WTC11 (cell line): Measurements from ENCODE around the gene NUP62. TPM values are rescaled to one million over a fixed set of nuclear protein-coding genes. Genes with fewer than 3 reads are reported as not detected.

Source experiments
- ATAC-seq: fragments of 200-7000 bp; cut with Tn5 transposase; 2 replicates; pipeline ENCODE4 v1.10.0; 2021; ENCODE audit warnings: mild to moderate bottlenecking, moderate library complexity
- CTCF ChIA-PET: fragments of 300-600 bp; sonication (Branson Sonifier 250); formaldehyde crosslinking; loops from one replicate; lab custom pipeline; 2021; ENCODE audit warnings: antibody characterized with exemption; lab: Charles Lee
- POLR2A ChIA-PET: fragments of 350-600 bp; sonication (Branson Sonifier 250); formaldehyde crosslinking; loops from one replicate; lab custom pipeline; 2021; ENCODE audit warnings: antibody characterized with exemption; lab: Charles Lee
- DNase-seq: peaks from one replicate; pipeline ENCODE4 v3.0.0; 2021; ENCODE audit warnings: low spot score
- H3K27ac Mint-ChIP-seq: 2 replicates; pipeline ENCODE4 v1.8.0; 2021; ENCODE audit warnings: mixed read lengths
- H3K27me3 Mint-ChIP-seq: 2 replicates; pipeline ENCODE4 v1.8.0; 2021; ENCODE audit warnings: low read depth, mild to moderate bottlenecking, moderate library complexity, mixed read lengths
- H3K36me3 Mint-ChIP-seq: 2 replicates; pipeline ENCODE4 v1.8.0; 2021; ENCODE audit warnings: mixed read lengths
- H3K4me1 Mint-ChIP-seq: 2 replicates; pipeline ENCODE4 v1.8.0; 2022; ENCODE audit warnings: mixed read lengths
- H3K4me3 Mint-ChIP-seq: 2 replicates; pipeline ENCODE4 v1.8.0; 2021; ENCODE audit warnings: mild to moderate bottlenecking, moderate library complexity, mixed read lengths
- H3K9me3 Mint-ChIP-seq: 2 replicates; pipeline ENCODE4 v1.8.0; 2021; ENCODE audit warnings: mixed read lengths
- ATF6 ChIP-seq: sonication (generic); formaldehyde crosslinking; IDR thresholded peaks from 2 replicates; pipeline ENCODE4 v1.8.1; 2023; ENCODE audit warnings: mild to moderate bottlenecking, missing genetic modification reagents
- CDX4 ChIP-seq: fragments of 250-450 bp; sonication (Bioruptor Pico); IDR thresholded peaks from 2 replicates; pipeline ENCODE4 v1.9.0; 2021; ENCODE audit warnings: moderate library complexity, mild to moderate bottlenecking, inconsistent platforms, borderline replicate concordance
- CREM ChIP-seq: sonication (generic); formaldehyde crosslinking; IDR thresholded peaks from 2 replicates; pipeline ENCODE4 v1.8.1; 2022; ENCODE audit warnings: mild to moderate bottlenecking, missing genetic modification reagents, moderate library complexity
- GTF2I ChIP-seq: fragments of 250-450 bp; sonication (Bioruptor Pico); conservative IDR thresholded peaks from 2 replicates; pipeline ENCODE4 v1.4.0; 2021; ENCODE audit warnings: mild to moderate bottlenecking
- IRF2 ChIP-seq: sonication (generic); formaldehyde crosslinking; IDR thresholded peaks from 2 replicates; pipeline ENCODE4 v1.8.0; 2022; ENCODE audit warnings: low read depth, missing genetic modification reagents, borderline replicate concordance
- KAT7 ChIP-seq: sonication (generic); formaldehyde crosslinking; IDR thresholded peaks from 2 replicates; pipeline ENCODE4 v1.8.1; 2023; ENCODE audit warnings: missing genetic modification reagents, mild to moderate bottlenecking, borderline replicate concordance
- MLX ChIP-seq: sonication (generic); formaldehyde crosslinking; IDR thresholded peaks from 2 replicates; pipeline ENCODE4 v1.8.1; 2023; ENCODE audit warnings: mild to moderate bottlenecking, missing genetic modification reagents, moderate library complexity
- NFATC4 ChIP-seq: fragments of 250-450 bp; sonication (Bioruptor Pico); IDR thresholded peaks from 2 replicates; pipeline ENCODE4 v1.9.0; 2021; ENCODE audit warnings: mild to moderate bottlenecking
- NR2C2 ChIP-seq: sonication (generic); formaldehyde crosslinking; IDR thresholded peaks from 2 replicates; pipeline ENCODE4 v1.8.0; 2022; ENCODE audit warnings: mild to moderate bottlenecking, missing genetic modification reagents
- OVOL2 ChIP-seq: fragments of 250-450 bp; sonication (Bioruptor Pico); IDR thresholded peaks from 2 replicates; pipeline ENCODE4 v1.9.0; 2021; ENCODE audit warnings: mild to moderate bottlenecking, borderline replicate concordance
- TEAD4 ChIP-seq: sonication (generic); formaldehyde crosslinking; IDR thresholded peaks from 2 replicates; pipeline ENCODE4 v1.8.0; 2022; ENCODE audit warnings: mild to moderate bottlenecking, missing genetic modification reagents
- TP53 ChIP-seq: sonication (generic); formaldehyde crosslinking; IDR thresholded peaks from 2 replicates; pipeline ENCODE4 v1.8.1; 2023; ENCODE audit warnings: mild to moderate bottlenecking, missing genetic modification reagents
- ZNF317 ChIP-seq: sonication (generic); formaldehyde crosslinking; IDR thresholded peaks from 2 replicates; pipeline ENCODE4 v1.8.1; 2023; ENCODE audit warnings: low read depth, mild to moderate bottlenecking, moderate library complexity, missing genetic modification reagents, borderline replicate concordance
- ZNF396 ChIP-seq: fragments of 250-450 bp; sonication (Bioruptor Pico); IDR thresholded peaks from 2 replicates; pipeline ENCODE4 v1.8.0; 2021; ENCODE audit warnings: mild to moderate bottlenecking, moderate library complexity, borderline replicate concordance
- total RNA-seq: library from RNA; stranded (reverse); gene quantifications from 3 replicates; pipeline ENCODE4 v1.2.3, GENCODE V29; 2021
- TF ChIP-seq, protein P1 (sequence below): sonication (generic); formaldehyde crosslinking; IDR thresholded peaks from 2 replicates; pipeline ENCODE4 v1.8.0; 2023; ENCODE audit warnings: missing genetic modification reagents
- TF ChIP-seq, protein P2 (sequence below): sonication (generic); formaldehyde crosslinking; IDR thresholded peaks from 2 replicates; pipeline ENCODE4 v1.8.0; 2023; ENCODE audit warnings: mild to moderate bottlenecking, missing genetic modification reagents
- TF ChIP-seq, protein P3 (sequence below): sonication (generic); formaldehyde crosslinking; IDR thresholded peaks from 2 replicates; pipeline ENCODE4 v1.8.0; 2023; ENCODE audit warnings: missing genetic modification reagents, mild to moderate bottlenecking, borderline replicate concordance
- TF ChIP-seq, protein P4 (sequence below): fragments of 250-450 bp; sonication (Bioruptor Pico); conservative IDR thresholded peaks from 2 replicates; pipeline ENCODE4 v1.9.0; 2021; ENCODE audit warnings: mild to moderate bottlenecking
- TF ChIP-seq, protein P5 (sequence below): sonication (generic); formaldehyde crosslinking; IDR thresholded peaks from 2 replicates; pipeline ENCODE4 v1.8.1; 2023; ENCODE audit warnings: mild to moderate bottlenecking, missing genetic modification reagents

NUP62 gene
- total RNA-seq, 1 experiment from 2014 or later = 87.1 TPM

DNA sequence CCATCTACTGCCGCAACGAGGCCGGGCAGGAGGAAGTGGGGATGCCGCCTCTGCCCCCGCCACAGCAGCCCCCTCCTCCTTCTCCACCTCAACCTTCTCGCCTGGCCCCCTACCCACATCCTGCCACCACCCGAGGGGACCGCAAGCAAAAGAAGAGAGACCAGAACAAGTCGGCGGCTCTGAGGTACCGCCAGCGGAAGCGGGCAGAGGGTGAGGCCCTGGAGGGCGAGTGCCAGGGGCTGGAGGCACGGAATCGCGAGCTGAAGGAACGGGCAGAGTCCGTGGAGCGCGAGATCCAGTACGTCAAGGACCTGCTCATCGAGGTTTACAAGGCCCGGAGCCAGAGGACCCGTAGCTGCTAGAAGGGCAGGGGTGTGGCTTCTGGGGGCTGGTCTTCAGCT lies 3.4 kb upstream of the NUP62 start (continued):
- TF ChIP-seq IRF2 = no peak
- TF ChIP-seq, protein P1, sequence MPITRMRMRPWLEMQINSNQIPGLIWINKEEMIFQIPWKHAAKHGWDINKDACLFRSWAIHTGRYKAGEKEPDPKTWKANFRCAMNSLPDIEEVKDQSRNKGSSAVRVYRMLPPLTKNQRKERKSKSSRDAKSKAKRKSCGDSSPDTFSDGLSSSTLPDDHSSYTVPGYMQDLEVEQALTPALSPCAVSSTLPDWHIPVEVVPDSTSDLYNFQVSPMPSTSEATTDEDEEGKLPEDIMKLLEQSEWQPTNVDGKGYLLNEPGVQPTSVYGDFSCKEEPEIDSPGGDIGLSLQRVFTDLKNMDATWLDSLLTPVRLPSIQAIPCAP = no peak
- TF ChIP-seq, all 79 proteins: peak for 0

GRCh38 chr19:49932041-49932451 lies 2.7 kb upstream of the NUP62 start:
- H3K4me1 Mint-ChIP-seq = peaks cover 21% of the 10 kb centered on the region
- H3K27me3 Mint-ChIP-seq = peaks cover 4% of the 10 kb centered on the region
- no peaks in the 10 kb centered on the region for H3K9me3 Mint-ChIP-seq
- no peak overlapping the region for H3K4me3 Mint-ChIP-seq
- no peak for ATAC-seq
- H3K27ac Mint-ChIP-seq = no peak overlapping the region
- ChIA-PET POLR2A (no interaction called here), CTCF (no interaction called here)
- H3K36me3 Mint-ChIP-seq = peaks cover 12% of the 10 kb centered on the region
- DNase-seq = no peak
- TF ChIP-seq TP53 (no peak), CREM (no peak), MLX (CRISPR knock-in tag) (no peak), KAT7 (CRISPR knock-in tag) (no peak), NFATC4 (CRISPR knock-in tag) (no peak), NR2C2 (no peak), ZNF396 (CRISPR knock-in tag) (no peak), ZNF317 (CRISPR knock-in tag) (no peak), TEAD4 (no peak), ATF6 (CRISPR knock-in tag) (no peak), GTF2I (no peak), OVOL2 (CRISPR knock-in tag) (no peak), CDX4 (CRISPR knock-in tag) (no peak)
- TF ChIP-seq, protein P2, sequence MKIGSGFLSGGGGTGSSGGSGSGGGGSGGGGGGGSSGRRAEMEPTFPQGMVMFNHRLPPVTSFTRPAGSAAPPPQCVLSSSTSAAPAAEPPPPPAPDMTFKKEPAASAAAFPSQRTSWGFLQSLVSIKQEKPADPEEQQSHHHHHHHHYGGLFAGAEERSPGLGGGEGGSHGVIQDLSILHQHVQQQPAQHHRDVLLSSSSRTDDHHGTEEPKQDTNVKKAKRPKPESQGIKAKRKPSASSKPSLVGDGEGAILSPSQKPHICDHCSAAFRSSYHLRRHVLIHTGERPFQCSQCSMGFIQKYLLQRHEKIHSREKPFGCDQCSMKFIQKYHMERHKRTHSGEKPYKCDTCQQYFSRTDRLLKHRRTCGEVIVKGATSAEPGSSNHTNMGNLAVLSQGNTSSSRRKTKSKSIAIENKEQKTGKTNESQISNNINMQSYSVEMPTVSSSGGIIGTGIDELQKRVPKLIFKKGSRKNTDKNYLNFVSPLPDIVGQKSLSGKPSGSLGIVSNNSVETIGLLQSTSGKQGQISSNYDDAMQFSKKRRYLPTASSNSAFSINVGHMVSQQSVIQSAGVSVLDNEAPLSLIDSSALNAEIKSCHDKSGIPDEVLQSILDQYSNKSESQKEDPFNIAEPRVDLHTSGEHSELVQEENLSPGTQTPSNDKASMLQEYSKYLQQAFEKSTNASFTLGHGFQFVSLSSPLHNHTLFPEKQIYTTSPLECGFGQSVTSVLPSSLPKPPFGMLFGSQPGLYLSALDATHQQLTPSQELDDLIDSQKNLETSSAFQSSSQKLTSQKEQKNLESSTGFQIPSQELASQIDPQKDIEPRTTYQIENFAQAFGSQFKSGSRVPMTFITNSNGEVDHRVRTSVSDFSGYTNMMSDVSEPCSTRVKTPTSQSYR (CRISPR knock-in tag) = no peak
- TF ChIP-seq, protein P3, sequence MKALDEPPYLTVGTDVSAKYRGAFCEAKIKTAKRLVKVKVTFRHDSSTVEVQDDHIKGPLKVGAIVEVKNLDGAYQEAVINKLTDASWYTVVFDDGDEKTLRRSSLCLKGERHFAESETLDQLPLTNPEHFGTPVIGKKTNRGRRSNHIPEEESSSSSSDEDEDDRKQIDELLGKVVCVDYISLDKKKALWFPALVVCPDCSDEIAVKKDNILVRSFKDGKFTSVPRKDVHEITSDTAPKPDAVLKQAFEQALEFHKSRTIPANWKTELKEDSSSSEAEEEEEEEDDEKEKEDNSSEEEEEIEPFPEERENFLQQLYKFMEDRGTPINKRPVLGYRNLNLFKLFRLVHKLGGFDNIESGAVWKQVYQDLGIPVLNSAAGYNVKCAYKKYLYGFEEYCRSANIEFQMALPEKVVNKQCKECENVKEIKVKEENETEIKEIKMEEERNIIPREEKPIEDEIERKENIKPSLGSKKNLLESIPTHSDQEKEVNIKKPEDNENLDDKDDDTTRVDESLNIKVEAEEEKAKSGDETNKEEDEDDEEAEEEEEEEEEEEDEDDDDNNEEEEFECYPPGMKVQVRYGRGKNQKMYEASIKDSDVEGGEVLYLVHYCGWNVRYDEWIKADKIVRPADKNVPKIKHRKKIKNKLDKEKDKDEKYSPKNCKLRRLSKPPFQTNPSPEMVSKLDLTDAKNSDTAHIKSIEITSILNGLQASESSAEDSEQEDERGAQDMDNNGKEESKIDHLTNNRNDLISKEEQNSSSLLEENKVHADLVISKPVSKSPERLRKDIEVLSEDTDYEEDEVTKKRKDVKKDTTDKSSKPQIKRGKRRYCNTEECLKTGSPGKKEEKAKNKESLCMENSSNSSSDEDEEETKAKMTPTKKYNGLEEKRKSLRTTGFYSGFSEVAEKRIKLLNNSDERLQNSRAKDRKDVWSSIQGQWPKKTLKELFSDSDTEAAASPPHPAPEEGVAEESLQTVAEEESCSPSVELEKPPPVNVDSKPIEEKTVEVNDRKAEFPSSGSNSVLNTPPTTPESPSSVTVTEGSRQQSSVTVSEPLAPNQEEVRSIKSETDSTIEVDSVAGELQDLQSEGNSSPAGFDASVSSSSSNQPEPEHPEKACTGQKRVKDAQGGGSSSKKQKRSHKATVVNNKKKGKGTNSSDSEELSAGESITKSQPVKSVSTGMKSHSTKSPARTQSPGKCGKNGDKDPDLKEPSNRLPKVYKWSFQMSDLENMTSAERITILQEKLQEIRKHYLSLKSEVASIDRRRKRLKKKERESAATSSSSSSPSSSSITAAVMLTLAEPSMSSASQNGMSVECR (CRISPR knock-in tag) = no peak
- TF ChIP-seq, protein P4, sequence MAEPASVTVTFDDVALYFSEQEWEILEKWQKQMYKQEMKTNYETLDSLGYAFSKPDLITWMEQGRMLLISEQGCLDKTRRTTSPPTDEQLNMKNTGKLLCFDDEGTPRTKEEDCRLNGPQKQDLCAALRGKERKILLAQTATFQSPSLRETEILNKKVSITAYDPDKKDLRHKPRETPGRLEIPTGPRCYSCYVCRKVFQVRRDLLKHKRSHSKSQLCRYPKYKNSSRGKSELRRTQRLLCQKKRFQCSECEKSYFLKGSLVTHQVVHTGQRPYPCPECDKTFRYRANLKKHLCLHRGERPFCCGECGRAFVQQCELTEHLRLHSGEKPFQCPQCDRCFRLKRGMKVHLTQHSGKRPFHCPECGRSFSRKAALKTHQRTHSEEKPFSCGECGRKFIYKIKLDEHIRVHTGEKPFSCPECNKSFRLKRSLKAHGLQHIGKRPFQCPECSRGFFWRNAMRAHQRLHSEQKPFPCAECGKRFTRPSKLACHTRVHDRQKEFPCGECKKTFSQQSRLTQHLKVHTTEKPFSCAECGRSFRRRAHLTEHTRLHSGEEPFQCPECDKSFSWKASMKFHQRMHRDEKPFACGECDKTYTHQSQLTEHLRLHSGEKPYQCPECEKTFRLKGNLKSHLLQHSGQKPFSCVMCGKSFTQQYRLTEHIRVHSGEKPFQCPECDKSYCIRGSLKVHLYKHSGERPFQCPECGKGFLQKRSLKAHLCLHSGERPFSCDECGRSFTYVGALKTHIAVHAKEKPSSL (CRISPR knock-in tag) = no peak
- TF ChIP-seq, protein P5, sequence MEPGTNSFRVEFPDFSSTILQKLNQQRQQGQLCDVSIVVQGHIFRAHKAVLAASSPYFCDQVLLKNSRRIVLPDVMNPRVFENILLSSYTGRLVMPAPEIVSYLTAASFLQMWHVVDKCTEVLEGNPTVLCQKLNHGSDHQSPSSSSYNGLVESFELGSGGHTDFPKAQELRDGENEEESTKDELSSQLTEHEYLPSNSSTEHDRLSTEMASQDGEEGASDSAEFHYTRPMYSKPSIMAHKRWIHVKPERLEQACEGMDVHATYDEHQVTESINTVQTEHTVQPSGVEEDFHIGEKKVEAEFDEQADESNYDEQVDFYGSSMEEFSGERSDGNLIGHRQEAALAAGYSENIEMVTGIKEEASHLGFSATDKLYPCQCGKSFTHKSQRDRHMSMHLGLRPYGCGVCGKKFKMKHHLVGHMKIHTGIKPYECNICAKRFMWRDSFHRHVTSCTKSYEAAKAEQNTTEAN (CRISPR knock-in tag) = no peak
